ENCODE data around the gene PTCD1.

PTCD1 gene

GRCh38 chr7:99438573-99439480 lies at the start of gene PTCD1, which contains the start of gene CPSF4:
Gene PTCD1, minus strand, starts transcription at chr7:99438798. Its CDS starts 3,556 bp downstream, at chr7:99435242.
Gene CPSF4, plus strand, starts transcription at chr7:99438943. Its CDS starts 140 bp downstream, at chr7:99439083.
- peak; percentile 82 for DNase-seq

GRCh38 chr7:99485094-99485493 lies 46.5 kb upstream of the PTCD1 start:
- no peak for DNase-seq

- DNase-seq: no peak
These were observed 40.2 kb upstream of the PTCD1 start for GRCh38 chr7:99478464-99479440.

GRCh38 chr7:99476107-99476506 lies 37.5 kb upstream of the PTCD1 start:
- no peak for DNase-seq

GRCh38 chr7:99473315-99473596 lies 34.7 kb upstream of the PTCD1 start:
- DNase-seq: no peak

- peak; percentile 97 for DNase-seq
These were observed 34.1 kb upstream of the PTCD1 start, which contains the start of gene ZNF789 for GRCh38 chr7:99472561-99473314. Gene ZNF789, plus strand, starts transcription at chr7:99472890. Its CDS starts 3,567 bp downstream, at chr7:99476457.

GRCh38 chr7:99469381-99470065 lies 30.9 kb upstream of the PTCD1 start:
- DNase-seq: no peak

- no peak for DNase-seq
These were observed 29.8 kb upstream of the PTCD1 start for GRCh38 chr7:99468336-99468918.

- no peak for DNase-seq
These were observed 26.8 kb upstream of the PTCD1 start for GRCh38 chr7:99465421-99465768.

- DNase-seq: no peak
These were observed 22.6 kb upstream of the PTCD1 start for GRCh38 chr7:99461221-99461620.

GRCh38 chr7:99460651-99461050 lies 22.1 kb upstream of the PTCD1 start:
- no peak for DNase-seq

- DNase-seq: no peak
These were observed 20.5 kb upstream of the PTCD1 start for GRCh38 chr7:99459087-99459486.

- DNase-seq: no peak
These were observed 19.3 kb upstream of the PTCD1 start for GRCh38 chr7:99457650-99458493.

GRCh38 chr7:99457050-99457649 lies 18.6 kb upstream of the PTCD1 start:
- DNase-seq: no peak

- DNase-seq: no peak
These were observed 17.7 kb upstream of the PTCD1 start for GRCh38 chr7:99456288-99456687.

GRCh38 chr7:99455874-99456273 lies 17.3 kb upstream of the PTCD1 start:
- DNase-seq: no peak

GRCh38 chr7:99453105-99453504 lies 14.5 kb upstream of the PTCD1 start:
- no peak for DNase-seq

GRCh38 chr7:99452541-99452940 lies 13.9 kb upstream of the PTCD1 start:
- no peak for DNase-seq

GRCh38 chr7:99451936-99452335 lies 13.3 kb upstream of the PTCD1 start:
- DNase-seq: no peak

GRCh38 chr7:99449326-99449725 lies 10.7 kb upstream of the PTCD1 start:
- DNase-seq: no peak
